ENCODE results near the gene TMOD1. TPM values are rescaled to one million over a fixed set of nuclear protein-coding genes. Genes with fewer than 3 reads are reported as not detected.

Gene TMOD1
- total RNA-seq, 6 donors from 2014 or later: 4.4 to 12.6 (median 8.8) TPM

- TF ChIP-seq POLR2AphosphoS5 (IDR thresholded peaks at IDR 0.05) (no peak), CTCF (IDR thresholded peaks at IDR 0.05) (no peak), POLR2A (IDR thresholded peaks at IDR 0.05) (no peak), EP300 (IDR thresholded peaks at IDR 0.05) (no peak)
- peak overlapping the region in 2 of 4 donors; percentile 59 to 75 for H3K27ac ChIP-seq
- no peak for ATAC-seq (ENCODE audit: low FRiP score in 2 of 2)
Measured at GRCh38 chr9:97526895-97527575, 25.6 kb downstream of the TMOD1 start.

GRCh38 chr9:97527626-97528528 is 26.4 kb downstream of the TMOD1 start:
- H3K27me3 ChIP-seq: no peaks in the 10 kb centered on the region
- peak overlapping the region; percentile 52 to 75 (median 62) for H3K27ac ChIP-seq
- TF ChIP-seq POLR2AphosphoS5 (IDR thresholded peaks at IDR 0.05) (no peak), EP300 (IDR thresholded peaks at IDR 0.05) (no peak), POLR2A (IDR thresholded peaks at IDR 0.05) (no peak)
- ATAC-seq (ENCODE audit: low FRiP score in 2 of 2): no peak
- H3K4me1 ChIP-seq: peaks cover 4 to 15% (median 12%) of the 10 kb centered on the region in 4 donors
- H3K36me3 ChIP-seq: peaks cover 0 to 4% (median 0%) of the 10 kb centered on the region in 4 donors
- no peaks in the 10 kb centered on the region for H3K9me3 ChIP-seq
- WGBS, 2 donors: 82 to 90% methylated on average over 13 to 18 of the region's 18 CpGs
- H3K4me3 ChIP-seq: no peak overlapping the region
- DNase-seq: peak in 1 of 2 donors; percentile 38

More at GRCh38 chr9:97526895-97527575, 25.6 kb downstream of the TMOD1 start:
- peaks cover 4 to 14% (median 10%) of the 10 kb centered on the region in 4 donors for H3K4me1 ChIP-seq
- no peak for DNase-seq
- WGBS, 2 donors: 87 to 93% methylated on average over 7 of the region's 7 CpGs
- H3K36me3 ChIP-seq: peaks cover 0 to 4% (median 0%) of the 10 kb centered on the region in 4 donors
- no peaks in the 10 kb centered on the region for H3K27me3 ChIP-seq
- no peak overlapping the region for H3K4me3 ChIP-seq
- no peaks in the 10 kb centered on the region for H3K9me3 ChIP-seq

GRCh38 chr9:97528529-97529230 is 27.2 kb downstream of the TMOD1 start:
- peak overlapping the region; percentile 52 to 75 (median 62) for H3K27ac ChIP-seq
- H3K27me3 ChIP-seq: no peaks in the 10 kb centered on the region
- peak; percentile 36 to 83 for ATAC-seq (ENCODE audit: low FRiP score in 2 of 2)
- H3K36me3 ChIP-seq: peaks cover 0 to 4% (median 0%) of the 10 kb centered on the region in 4 donors
- DNase-seq: peak in 1 of 2 donors; percentile 66
- H3K9me3 ChIP-seq: no peaks in the 10 kb centered on the region
- peaks cover 4 to 15% (median 12%) of the 10 kb centered on the region in 4 donors for H3K4me1 ChIP-seq
- H3K4me3 ChIP-seq: no peak overlapping the region
- TF ChIP-seq POLR2AphosphoS5 (IDR thresholded peaks at IDR 0.05): no peak
- no peak for TF ChIP-seq POLR2A (IDR thresholded peaks at IDR 0.05)
- no peak for TF ChIP-seq EP300 (IDR thresholded peaks at IDR 0.05)
- TF ChIP-seq CTCF (IDR thresholded peaks at IDR 0.05): no peak
- WGBS, 2 donors: 85 to 89% methylated on average over 8 of the region's 8 CpGs

- 55 to 60% methylated on average over 11 of the region's 11 CpGs for WGBS, 2 donors
- Histone ChIP-seq H3K27me3 (no peaks in the 10 kb centered on the region), H3K4me3 (no peak overlapping the region), H3K36me3 (peaks cover 0 to 4% (median 0%) of the 10 kb centered on the region in 4 donors), H3K9me3 (no peaks in the 10 kb centered on the region), H3K27ac (peak overlapping the region; percentile 52 to 75 (median 66)), H3K4me1 (peaks cover 4 to 15% (median 12%) of the 10 kb centered on the region in 4 donors)
- no peak for TF ChIP-seq CTCF (IDR thresholded peaks at IDR 0.05)
- no peak for TF ChIP-seq POLR2AphosphoS5 (IDR thresholded peaks at IDR 0.05)
- TF ChIP-seq POLR2A (IDR thresholded peaks at IDR 0.05): no peak
- TF ChIP-seq EP300 (IDR thresholded peaks at IDR 0.05): peak in 1 of 4 donors; percentile 79
- DNase-seq (peak in 1 of 2 donors; percentile 63), ATAC-seq (ENCODE audit: low FRiP score in 2 of 2) (peak; percentile 59 to 80)
Measured at GRCh38 chr9:97529363-97530076, 28.1 kb downstream of the TMOD1 start.
